ENCODE results near the gene CYGB. TPM values are rescaled to one million over a fixed set of nuclear protein-coding genes. Genes with fewer than 3 reads are reported as not detected.

Gene CYGB
- total and polyA plus RNA-seq, 10 of the 15 experiments (the other 5 are each of a cell fraction or from before 2014, with no cell fraction given), result 0.34 TPM; not detected in 9

GRCh38 chr17:76572201-76572910, 34.8 kb upstream of the CYGB start (continued):
- no peak for TF ChIP-seq USF2 (IDR thresholded peaks at IDR 0.05; ENCODE audit: borderline replicate concordance, low read depth, low read length)
- no peak for TF ChIP-seq NR2C1 (IDR thresholded peaks at IDR 0.05)
- TF ChIP-seq MEF2A (IDR thresholded peaks at IDR 0.05; ENCODE audit: insufficient read depth, low read depth, low read length), result no peak

- Histone ChIP-seq H3K9ac (ENCODE audit: control insufficient read depth, insufficient read depth, low read length) (no peak overlapping the region), H2AFZ (ENCODE audit: control insufficient read depth, low read depth, low read length) (no peak overlapping the region), H3K4me2 (ENCODE audit: control insufficient read depth, insufficient read depth) (no peak overlapping the region), H3K4me3 (no peak overlapping the region), H3K36me3 (ENCODE audit: control insufficient read depth in 2 of 2, insufficient read depth in 2 of 2, low read length in 1 of 2) (peaks cover 0 to 3% of the 10 kb centered on the region in 2 experiments; a peak in 2 of 4 replicates), H3K9me3 (replicated peaks; ENCODE audit: control insufficient read depth, insufficient read depth, low read length) (no peaks in the 10 kb centered on the region), H4K20me1 (ENCODE audit: control insufficient read depth, insufficient read depth) (no peaks in the 10 kb centered on the region; the same call in 1 of the 2 replicates), H3K4me1 (ENCODE audit: control insufficient read depth, insufficient read depth, low read length) (peaks cover 6% of the 10 kb centered on the region), H3K27ac (ENCODE audit: control insufficient read depth, insufficient read depth) (no peak overlapping the region), H3K79me2 (ENCODE audit: control insufficient read depth, insufficient read depth, low read length) (no peaks in the 10 kb centered on the region), H3K27me3 (replicated peaks in 1 of 2; ENCODE audit: control insufficient read depth in 2 of 2, insufficient read depth in 2 of 2, low read length in 1 of 2) (no peaks in the 10 kb centered on the region)
- no TSS peak for BruUV-seq (replicated peaks)
- ChIA-PET SMC1A (ENCODE audit: uncharacterized antibody, unreplicated experiment) (interaction anchor here (1.2 kb wide), 1 partner anchor 11 kb away, joined by 4 read pairs; no protein-coding TSS in a partner anchor), POLR2A (no interaction called here), CTCF (interaction anchor here (1.3 kb wide), 1 partner anchor 12 kb away, joined by 5 read pairs; no protein-coding TSS in a partner anchor), RAD21 (ENCODE audit: unreplicated experiment) (interaction anchor here (0.6 kb wide), 1 partner anchor 1829 kb away, joined by 3 read pairs; no protein-coding TSS in a partner anchor)
- no peak for FAIRE-seq
- in situ Hi-C loops (cut with MboI) (no loop called here), intact Hi-C loops (cut with micrococcal nuclease; ENCODE audit: unreplicated experiment) (no loop called here)
- no peak for DNase-seq (ENCODE audit: low read depth, low spot score)
- WGBS (ENCODE audit: insufficient coverage, insufficient replicate concordance, low lambda C conversion rate, missing lambda C conversion rate), result 90% methylated on average over 13 of the region's 13 CpGs
- ATAC-seq, result no peak
- TF ChIP-seq RELA (IDR thresholded peaks at IDR 0.05; ENCODE audit: borderline replicate concordance, partially characterized antibody) (no peak), FOXM1 (IDR thresholded peaks at IDR 0.05; ENCODE audit: low read depth, low read length) (no peak), STAT3 (IDR thresholded peaks at IDR 0.05; ENCODE audit: low read depth, low read length) (no peak)
Observed at GRCh38 chr17:76570877-76571471, 33.5 kb upstream of the CYGB start.
